Caco-2 (cell line): ENCODE measurements around the gene NGF. TPM values are rescaled to one million over a fixed set of nuclear protein-coding genes. Genes with fewer than 3 reads are reported as not detected.

Experiments used
- BruUV-seq: library from RNA; stranded (reverse); fragments of 400-500 nt; replicated peaks from 2 replicates; lab custom pipeline; 2021; lab: Mats Ljungman, UMichigan
- CTCF ChIA-PET: fragments of 300-600 bp; sonication (Branson Sonifier 250); formaldehyde crosslinking; loops from one replicate; lab custom pipeline; 2022; ENCODE audit warnings: antibody characterized with exemption; lab: Charles Lee
- POLR2A ChIA-PET: fragments of 300-600 bp; sonication (Branson Sonifier 250); formaldehyde crosslinking; loops from one replicate; lab custom pipeline; 2022; ENCODE audit warnings: antibody characterized with exemption; lab: Charles Lee
- DNase-seq, 2 experiments: peaks; one replicate each; pipeline versions ENCODE4 v3.0.0 to v3.0.0-alpha.2; 2020 to 2022
- H3K27me3 ChIP-seq: replicated peaks from 2 replicates; pipeline ENCODE4 v1.6.0; 2011; ENCODE audit warnings: low read length; ENCODE audit not compliant: control insufficient read depth, insufficient read depth
- H3K36me3 ChIP-seq: 2 replicates; pipeline ENCODE4 v1.5.1; 2011; ENCODE audit warnings: low read length; ENCODE audit not compliant: control insufficient read depth, insufficient read depth
- H3K4me1 ChIP-seq: fragments of 250-450 bp; sonication (Bioruptor Pico); 2 replicates; pipeline ENCODE4 v1.5.1; 2020; ENCODE audit warnings: mild to moderate bottlenecking
- H3K4me3 ChIP-seq: 2 replicates; pipeline ENCODE4 v1.5.1; 2011; ENCODE audit warnings: low read depth, mild to moderate bottlenecking, control low read depth, low read length
- H3K9me3 ChIP-seq: fragments of 250-450 bp; sonication (Bioruptor Pico); 2 replicates; pipeline ENCODE4 v1.5.1; 2020; ENCODE audit warnings: mild to moderate bottlenecking, moderate library complexity
- H3K27ac Mint-ChIP-seq: one replicate; pipeline ENCODE4 v1.8.0; 2022; ENCODE audit warnings: mixed read lengths; ENCODE audit not compliant: unreplicated experiment
- H3K27me3 Mint-ChIP-seq: one replicate; pipeline ENCODE4 v1.8.0; 2022; ENCODE audit warnings: mixed read lengths; ENCODE audit not compliant: insufficient read depth, unreplicated experiment
- H3K36me3 Mint-ChIP-seq: one replicate; pipeline ENCODE4 v1.8.0; 2022; ENCODE audit warnings: mild to moderate bottlenecking, mixed read lengths; ENCODE audit not compliant: insufficient read depth, unreplicated experiment
- H3K4me1 Mint-ChIP-seq: one replicate; pipeline ENCODE4 v1.8.0; 2022; ENCODE audit warnings: low read depth, mixed read lengths; ENCODE audit not compliant: unreplicated experiment
- H3K4me3 Mint-ChIP-seq: one replicate; pipeline ENCODE4 v1.8.0; 2022; ENCODE audit warnings: mild to moderate bottlenecking, moderate library complexity, mixed read lengths; ENCODE audit not compliant: unreplicated experiment
- H3K9me3 Mint-ChIP-seq: one replicate; pipeline ENCODE4 v1.8.0; 2022; ENCODE audit warnings: mixed read lengths; ENCODE audit not compliant: unreplicated experiment
- intact Hi-C: fragments of 100-400 bp; cut with micrococcal nuclease; formaldehyde crosslinking; loops from one replicate; pipeline ENCODE4 v1.10.0; 2022; ENCODE audit not compliant: unreplicated experiment
- total RNA-seq: library from RNA; stranded (reverse); gene quantifications from 2 replicates; pipeline ENCODE4 v1.2.3, GENCODE V29; 2022
- TF ChIP-seq, protein P1 (sequence below), 2 experiments: fragments of 200-600 bp in 1 of 2; IDR thresholded peaks; 1 replicate in 1 of 2; 2 replicates in 1 of 2; pipeline versions ENCODE4 v1.5.1 to v1.8.0; 2011 to 2022; ENCODE audit warnings: antibody characterized with exemption in 1 of 2, control low read depth in 1 of 2, inconsistent platforms in 1 of 2, low read depth in 1 of 2, low read length in 1 of 2, mild to moderate bottlenecking in 1 of 2, moderate library complexity in 1 of 2; ENCODE audit not compliant: insufficient read depth in 1 of 2, severe bottlenecking in 1 of 2, unreplicated experiment in 1 of 2

The NGF gene
- total RNA-seq, 1 experiment from 2014 or later: not detected

DNA sequence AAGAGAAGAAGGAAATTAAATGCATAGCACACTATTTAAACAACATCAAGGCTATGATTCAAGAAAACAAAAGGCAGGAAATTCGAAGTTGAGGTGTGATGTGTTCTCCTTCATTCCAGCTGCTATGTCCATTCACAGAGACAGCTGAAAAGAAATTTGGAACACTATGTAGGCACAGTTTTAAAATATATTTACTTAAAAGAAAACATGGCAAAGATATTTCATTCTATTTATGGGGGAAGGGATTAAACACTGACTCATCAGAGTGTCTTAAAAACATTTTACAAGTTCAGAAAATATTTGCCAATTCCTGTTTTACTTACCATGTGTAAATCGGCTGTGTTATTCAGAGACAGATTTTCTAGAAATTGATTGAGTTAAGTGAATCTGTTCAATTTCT is 39.4 kb upstream of the NGF start:
- Mint-ChIP-seq H3K9me3 (no peaks in the 10 kb centered on the region), H3K4me1 (no peaks in the 10 kb centered on the region), H3K4me3 (no peak overlapping the region), H3K27ac (no peak overlapping the region), H3K36me3 (no peaks in the 10 kb centered on the region), H3K27me3 (no peaks in the 10 kb centered on the region)
- no peak for DNase-seq
- CTCF ChIA-PET: no interaction called here
- intact Hi-C loops: no loop called here
- H3K9me3 ChIP-seq: no peaks in the 10 kb centered on the region
- BruUV-seq: no TSS peak
- no peaks in the 10 kb centered on the region for H3K4me1 ChIP-seq
- no peak overlapping the region for H3K4me3 ChIP-seq
- no peaks in the 10 kb centered on the region for H3K27me3 ChIP-seq
- H3K36me3 ChIP-seq: no peaks in the 10 kb centered on the region
- POLR2A ChIA-PET: no interaction called here
- TF ChIP-seq, protein P1, sequence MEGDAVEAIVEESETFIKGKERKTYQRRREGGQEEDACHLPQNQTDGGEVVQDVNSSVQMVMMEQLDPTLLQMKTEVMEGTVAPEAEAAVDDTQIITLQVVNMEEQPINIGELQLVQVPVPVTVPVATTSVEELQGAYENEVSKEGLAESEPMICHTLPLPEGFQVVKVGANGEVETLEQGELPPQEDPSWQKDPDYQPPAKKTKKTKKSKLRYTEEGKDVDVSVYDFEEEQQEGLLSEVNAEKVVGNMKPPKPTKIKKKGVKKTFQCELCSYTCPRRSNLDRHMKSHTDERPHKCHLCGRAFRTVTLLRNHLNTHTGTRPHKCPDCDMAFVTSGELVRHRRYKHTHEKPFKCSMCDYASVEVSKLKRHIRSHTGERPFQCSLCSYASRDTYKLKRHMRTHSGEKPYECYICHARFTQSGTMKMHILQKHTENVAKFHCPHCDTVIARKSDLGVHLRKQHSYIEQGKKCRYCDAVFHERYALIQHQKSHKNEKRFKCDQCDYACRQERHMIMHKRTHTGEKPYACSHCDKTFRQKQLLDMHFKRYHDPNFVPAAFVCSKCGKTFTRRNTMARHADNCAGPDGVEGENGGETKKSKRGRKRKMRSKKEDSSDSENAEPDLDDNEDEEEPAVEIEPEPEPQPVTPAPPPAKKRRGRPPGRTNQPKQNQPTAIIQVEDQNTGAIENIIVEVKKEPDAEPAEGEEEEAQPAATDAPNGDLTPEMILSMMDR (IDR thresholded peaks at IDR 0.05; ENCODE audit: insufficient read depth in 1 of 2, low read depth in 1 of 2, low read length in 1 of 2, severe bottlenecking in 1 of 2, unreplicated experiment in 1 of 2): no peak

DNA sequence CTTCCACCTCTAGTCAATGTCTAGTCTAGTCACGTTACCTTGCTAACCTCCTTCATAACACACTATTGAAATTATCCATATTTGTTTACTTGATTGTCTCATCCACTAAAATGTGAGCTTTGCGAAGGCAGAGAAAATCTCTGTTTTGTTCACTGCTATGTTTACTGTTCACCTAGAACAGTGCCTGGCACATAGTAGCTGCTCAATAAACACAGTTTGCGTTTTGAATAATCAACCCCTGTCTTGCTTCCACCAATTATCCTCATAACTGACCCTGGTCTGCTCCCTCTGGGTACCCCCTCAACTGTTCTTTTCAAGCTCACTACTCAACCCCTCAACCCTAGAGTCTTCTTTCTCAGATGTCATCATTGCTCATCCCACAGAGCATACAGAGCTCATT is 36.5 kb upstream of the NGF start:
- no TSS peak for BruUV-seq
- no peak for DNase-seq
- Mint-ChIP-seq H3K27ac (no peak overlapping the region), H3K36me3 (no peaks in the 10 kb centered on the region), H3K4me1 (no peaks in the 10 kb centered on the region), H3K9me3 (no peaks in the 10 kb centered on the region), H3K4me3 (no peak overlapping the region), H3K27me3 (no peaks in the 10 kb centered on the region)
- H3K4me3 ChIP-seq: no peak overlapping the region
- H3K4me1 ChIP-seq: no peaks in the 10 kb centered on the region
- H3K36me3 ChIP-seq: no peaks in the 10 kb centered on the region
- ChIA-PET CTCF (no interaction called here), POLR2A (no interaction called here)
- TF ChIP-seq, protein P1 (IDR thresholded peaks at IDR 0.05; ENCODE audit: insufficient read depth in 1 of 2, low read depth in 1 of 2, low read length in 1 of 2, severe bottlenecking in 1 of 2, unreplicated experiment in 1 of 2): no peak
- intact Hi-C loops: no loop called here
- H3K27me3 ChIP-seq: no peaks in the 10 kb centered on the region
- H3K9me3 ChIP-seq: no peaks in the 10 kb centered on the region

DNA sequence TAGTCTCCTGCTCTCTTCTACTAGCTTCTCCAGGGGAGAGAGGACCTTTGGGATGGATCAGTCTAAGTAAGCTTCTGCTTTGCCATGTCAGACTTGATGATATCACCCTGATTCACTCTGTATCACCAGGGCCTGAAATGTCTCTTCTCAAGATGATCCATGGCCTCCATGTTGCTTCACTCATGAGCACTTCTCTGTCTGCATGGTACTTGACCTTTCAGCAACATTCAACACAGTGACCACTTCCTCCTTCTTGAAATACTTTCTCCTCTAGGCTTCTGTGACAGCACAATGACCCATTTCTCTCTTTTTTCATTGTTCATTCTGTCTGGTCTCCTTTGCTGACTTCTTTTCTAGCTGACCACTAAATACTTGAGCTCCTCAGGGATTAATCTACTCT is 35.3 kb upstream of the NGF start:
- Mint-ChIP-seq H3K36me3 (no peaks in the 10 kb centered on the region), H3K4me3 (no peak overlapping the region), H3K27me3 (no peaks in the 10 kb centered on the region), H3K4me1 (no peaks in the 10 kb centered on the region), H3K27ac (no peak overlapping the region), H3K9me3 (no peaks in the 10 kb centered on the region)
- ChIA-PET CTCF (no interaction called here), POLR2A (no interaction called here)
- Histone ChIP-seq H3K4me3 (no peak overlapping the region), H3K27me3 (no peaks in the 10 kb centered on the region), H3K4me1 (no peaks in the 10 kb centered on the region), H3K36me3 (no peaks in the 10 kb centered on the region), H3K9me3 (no peaks in the 10 kb centered on the region)
- BruUV-seq: no TSS peak
- DNase-seq: no peak
- intact Hi-C loops: no loop called here
- TF ChIP-seq, protein P1 (IDR thresholded peaks at IDR 0.05; ENCODE audit: insufficient read depth in 1 of 2, low read depth in 1 of 2, low read length in 1 of 2, severe bottlenecking in 1 of 2, unreplicated experiment in 1 of 2): no peak
